ENCODE data around the gene PNLDC1.

DNA sequence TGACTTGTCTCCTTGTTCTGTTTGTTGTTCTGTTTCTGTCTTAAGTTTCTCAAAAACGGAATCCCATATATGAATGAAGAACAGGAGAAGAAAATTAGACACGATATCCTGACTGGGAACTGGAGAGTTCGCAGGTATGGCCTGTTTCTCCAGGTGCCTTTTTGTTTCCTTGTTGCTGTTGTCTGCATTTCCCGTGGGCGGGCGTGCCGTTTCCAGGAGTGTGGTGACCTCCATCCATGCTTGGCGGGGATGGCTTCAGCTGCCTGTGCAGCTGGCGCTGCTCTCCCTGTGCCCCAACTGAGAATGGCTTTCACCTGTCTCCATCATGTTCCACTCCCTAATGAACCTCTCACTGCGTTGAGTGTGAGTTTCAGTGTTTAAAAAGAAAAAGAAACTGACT is 4.4 kb downstream of the PNLDC1 start:
- TF ChIP-seq, protein P1, sequence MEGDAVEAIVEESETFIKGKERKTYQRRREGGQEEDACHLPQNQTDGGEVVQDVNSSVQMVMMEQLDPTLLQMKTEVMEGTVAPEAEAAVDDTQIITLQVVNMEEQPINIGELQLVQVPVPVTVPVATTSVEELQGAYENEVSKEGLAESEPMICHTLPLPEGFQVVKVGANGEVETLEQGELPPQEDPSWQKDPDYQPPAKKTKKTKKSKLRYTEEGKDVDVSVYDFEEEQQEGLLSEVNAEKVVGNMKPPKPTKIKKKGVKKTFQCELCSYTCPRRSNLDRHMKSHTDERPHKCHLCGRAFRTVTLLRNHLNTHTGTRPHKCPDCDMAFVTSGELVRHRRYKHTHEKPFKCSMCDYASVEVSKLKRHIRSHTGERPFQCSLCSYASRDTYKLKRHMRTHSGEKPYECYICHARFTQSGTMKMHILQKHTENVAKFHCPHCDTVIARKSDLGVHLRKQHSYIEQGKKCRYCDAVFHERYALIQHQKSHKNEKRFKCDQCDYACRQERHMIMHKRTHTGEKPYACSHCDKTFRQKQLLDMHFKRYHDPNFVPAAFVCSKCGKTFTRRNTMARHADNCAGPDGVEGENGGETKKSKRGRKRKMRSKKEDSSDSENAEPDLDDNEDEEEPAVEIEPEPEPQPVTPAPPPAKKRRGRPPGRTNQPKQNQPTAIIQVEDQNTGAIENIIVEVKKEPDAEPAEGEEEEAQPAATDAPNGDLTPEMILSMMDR (IDR thresholded peaks at IDR 0.05; ENCODE audit: poor library complexity): no peak
- no peak for TF ChIP-seq EZH2 (IDR thresholded peaks at IDR 0.05; ENCODE audit: borderline replicate concordance)

Data from hepatocyte (in vitro differentiated cells).